ENCODE measurements around the gene SLC19A3. TPM values are rescaled to one million over a fixed set of nuclear protein-coding genes. Genes with fewer than 3 reads are reported as not detected.

The SLC19A3 gene
- total and polyA plus RNA-seq, 9 donors: 0.73 to 5.6 (median 2.8) TPM

DNA sequence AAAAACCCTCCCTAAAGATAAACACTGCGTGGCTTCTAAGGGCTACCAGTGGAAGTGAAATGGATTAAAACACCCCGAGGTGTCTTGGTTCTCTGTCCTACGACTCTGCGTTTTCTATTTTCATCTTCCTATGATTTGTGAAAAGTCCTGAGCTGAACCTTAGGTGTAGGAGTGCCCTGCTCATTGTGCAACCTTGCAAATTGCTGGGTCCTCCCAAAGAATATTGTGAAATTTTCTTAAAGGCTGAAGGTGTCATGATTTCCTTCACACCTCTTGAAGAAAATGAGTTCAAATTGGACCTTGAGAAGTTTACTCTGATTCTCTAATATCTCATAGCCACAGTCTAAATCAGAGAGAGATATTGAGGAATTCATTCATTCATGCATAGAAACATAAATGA, 1.8 kb upstream of the SLC19A3 start:
- no peak for TF ChIP-seq CTCF (IDR thresholded peaks at IDR 0.05)
- TF ChIP-seq POLR2A (IDR thresholded peaks at IDR 0.05): no peak
- no peak for TF ChIP-seq EP300 (IDR thresholded peaks at IDR 0.05)
- Histone ChIP-seq H3K27me3 (no peaks in the 10 kb centered on the region), H3K36me3 (no peaks in the 10 kb centered on the region), H3K4me1 (ENCODE audit: insufficient read depth) (no peaks in the 10 kb centered on the region), H3K4me3 (no peak overlapping the region), H3K27ac (no peak overlapping the region), H3K9me3 (no peaks in the 10 kb centered on the region)
- DNase-seq: no peak
- WGBS, 3 donors: 44 to 69% (median 48%) methylated on average over 4 of the region's 4 CpGs
- intact Hi-C loops (cut with DNase I): no loop called here

DNA sequence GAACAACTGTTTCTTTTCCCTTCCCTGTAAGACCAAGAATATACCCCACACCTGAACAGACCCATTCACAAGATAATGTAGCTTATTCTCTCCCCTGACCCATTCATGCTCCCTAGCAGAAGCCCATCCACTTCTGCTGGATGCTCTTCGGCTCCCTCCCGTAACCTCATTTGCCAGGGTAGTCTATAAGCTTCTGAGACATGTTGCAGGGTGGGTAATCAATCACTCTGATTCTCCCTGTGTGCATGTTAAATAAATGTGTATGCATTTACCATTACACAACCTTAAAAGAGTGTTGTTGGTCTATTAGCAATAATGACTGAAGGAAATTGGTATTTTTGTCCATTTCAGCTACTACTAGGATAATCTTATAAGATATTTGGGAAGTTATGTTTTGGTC, 1.3 kb downstream of the SLC19A3 start:
- H3K9me3 ChIP-seq: no peaks in the 10 kb centered on the region
- H3K27me3 ChIP-seq: no peaks in the 10 kb centered on the region
- H3K36me3 ChIP-seq: no peaks in the 10 kb centered on the region
- H3K4me3 ChIP-seq: no peak overlapping the region
- H3K4me1 ChIP-seq (ENCODE audit: insufficient read depth): no peaks in the 10 kb centered on the region
- DNase-seq: no peak
- 97 to 99% (median 98%) methylated on average over 2 of the region's 2 CpGs for WGBS, 3 donors
- H3K27ac ChIP-seq: no peak overlapping the region
- TF ChIP-seq POLR2A (IDR thresholded peaks at IDR 0.05) (no peak), EP300 (IDR thresholded peaks at IDR 0.05) (no peak), CTCF (IDR thresholded peaks at IDR 0.05) (no peak)
- intact Hi-C loops (cut with DNase I): no loop called here

GRCh38 chr2:227713291-227713690, 4.5 kb downstream of the SLC19A3 start:
- 43 to 100% (median 100%) methylated on average over 1 of the region's 1 CpG for WGBS, 3 donors
- H3K4me1 ChIP-seq (ENCODE audit: insufficient read depth): no peaks in the 10 kb centered on the region
- no peak for DNase-seq
- H3K27ac ChIP-seq: no peak overlapping the region
- H3K27me3 ChIP-seq: no peaks in the 10 kb centered on the region
- no peaks in the 10 kb centered on the region for H3K36me3 ChIP-seq
- no peak overlapping the region for H3K4me3 ChIP-seq
- TF ChIP-seq CTCF (IDR thresholded peaks at IDR 0.05) (no peak), EP300 (IDR thresholded peaks at IDR 0.05) (no peak), POLR2A (IDR thresholded peaks at IDR 0.05) (no peak)
- intact Hi-C loops (cut with DNase I): no loop called here
- H3K9me3 ChIP-seq: no peaks in the 10 kb centered on the region

- Histone ChIP-seq H3K9me3 (no peaks in the 10 kb centered on the region), H3K36me3 (no peaks in the 10 kb centered on the region), H3K4me3 (no peak overlapping the region), H3K4me1 (ENCODE audit: insufficient read depth) (no peaks in the 10 kb centered on the region), H3K27ac (no peak overlapping the region), H3K27me3 (no peaks in the 10 kb centered on the region)
- DNase-seq: no peak
- WGBS, 3 donors: 87 to 93% (median 92%) methylated on average over 7 of the region's 7 CpGs
- TF ChIP-seq POLR2A (IDR thresholded peaks at IDR 0.05) (no peak), CTCF (IDR thresholded peaks at IDR 0.05) (no peak), EP300 (IDR thresholded peaks at IDR 0.05) (no peak)
- intact Hi-C loops (cut with DNase I): no loop called here
Observed at GRCh38 chr2:227710986-227711385, 6.8 kb downstream of the SLC19A3 start.

DNA sequence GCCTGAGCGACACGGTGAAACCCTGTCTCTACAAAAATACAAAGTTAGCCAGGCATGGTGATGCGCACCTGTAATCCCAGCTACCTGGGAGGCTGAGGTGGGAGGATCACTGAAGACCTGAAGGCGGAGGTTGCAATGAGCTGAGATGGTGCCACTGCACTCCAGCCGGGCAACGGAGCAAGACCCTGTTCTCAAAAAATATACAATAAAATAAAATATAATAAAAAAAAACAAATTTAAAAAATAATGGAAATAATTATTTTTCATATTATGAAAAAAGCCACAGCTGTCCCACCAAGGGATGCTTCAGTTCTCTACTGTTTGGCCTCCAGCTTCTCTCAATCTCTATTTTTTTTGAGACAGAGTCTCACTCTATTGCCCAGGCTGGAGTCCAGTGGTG, 10.4 kb downstream of the SLC19A3 start:
- Histone ChIP-seq H3K4me3 (no peak overlapping the region), H3K4me1 (ENCODE audit: insufficient read depth) (no peaks in the 10 kb centered on the region), H3K27ac (no peak overlapping the region), H3K27me3 (no peaks in the 10 kb centered on the region), H3K36me3 (no peaks in the 10 kb centered on the region), H3K9me3 (no peaks in the 10 kb centered on the region)
- 81 to 90% (median 90%) methylated on average over 6 of the region's 6 CpGs for WGBS, 3 donors
- intact Hi-C loops (cut with DNase I): no loop called here
- TF ChIP-seq CTCF (IDR thresholded peaks at IDR 0.05): no peak
- TF ChIP-seq POLR2A (IDR thresholded peaks at IDR 0.05): no peak
- TF ChIP-seq EP300 (IDR thresholded peaks at IDR 0.05): no peak
- DNase-seq: no peak
